Gastrocnemius medialis (tissue), 4 donors: ENCODE measurements around the gene FBRSL1.

Experiments
- POLR2A ChIP-seq, 2 donors: fragments of 450-650 bp; IDR thresholded peaks; one replicate each; pipeline ENCODE4 v1.6.1; 2017; ENCODE audit warnings: antibody characterized with exemption in 2 of 2, mild to moderate bottlenecking in 2 of 2, moderate library complexity in 2 of 2
- TF ChIP-seq, protein P1 (sequence below), 5 experiments: fragments of 450-650 bp in 3 of 5; fragments of 200-600 bp in 2 of 5; sonication (generic) in 2 of 5; IDR thresholded peaks in 4 of 5; conservative IDR thresholded peaks in 1 of 5; 1 replicate in 4 of 5; 2 replicates in 1 of 5; pipeline ENCODE4 v1.5.1; 2016 to 2019; ENCODE audit warnings: antibody characterized with exemption in 5 of 5, mild to moderate bottlenecking in 3 of 5, moderate library complexity in 3 of 5

DNA sequence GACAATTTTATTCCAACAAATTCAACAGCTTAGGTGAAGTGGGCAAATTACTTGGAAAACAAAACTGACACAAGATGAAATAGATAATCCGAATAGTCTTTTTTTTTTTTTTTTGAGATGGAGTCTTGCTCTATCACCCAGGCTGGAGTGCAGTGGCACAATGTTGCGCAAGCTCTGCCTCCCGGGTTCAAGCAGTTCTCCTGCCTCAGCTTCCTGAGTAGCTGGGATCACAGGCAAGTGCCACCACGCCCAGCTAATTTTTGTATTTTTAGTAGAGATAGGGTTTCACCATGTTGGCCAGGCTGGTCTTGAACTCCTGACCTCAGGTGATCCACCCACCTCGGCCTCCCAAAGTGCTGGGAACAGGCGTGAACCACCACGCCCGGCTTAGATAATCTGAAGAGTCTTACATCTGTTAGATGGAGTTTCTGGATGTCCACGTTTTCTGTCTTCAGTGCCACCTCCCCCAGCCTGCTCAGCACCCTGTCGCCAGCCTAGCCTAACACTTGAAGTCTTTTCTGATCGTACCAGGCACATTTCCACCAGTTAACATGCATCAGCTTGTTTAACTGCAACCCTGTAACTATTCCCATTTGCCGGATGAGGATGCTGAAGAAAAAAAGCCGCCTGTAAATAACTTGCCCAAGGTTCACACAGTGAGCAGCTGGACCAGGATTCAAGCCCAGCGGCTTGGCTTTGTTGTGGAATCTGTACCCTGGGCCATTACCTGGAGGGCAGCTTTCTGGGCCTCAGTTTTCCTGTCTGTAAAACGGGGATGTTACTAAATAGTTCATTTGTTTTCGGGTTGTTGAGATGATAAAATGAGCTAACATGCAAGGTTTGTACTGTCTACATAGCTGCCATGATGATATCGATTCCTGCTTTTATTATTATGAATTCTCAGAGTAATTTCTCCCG, 26.4 kb downstream of the FBRSL1 start:
- TF ChIP-seq, protein P1, sequence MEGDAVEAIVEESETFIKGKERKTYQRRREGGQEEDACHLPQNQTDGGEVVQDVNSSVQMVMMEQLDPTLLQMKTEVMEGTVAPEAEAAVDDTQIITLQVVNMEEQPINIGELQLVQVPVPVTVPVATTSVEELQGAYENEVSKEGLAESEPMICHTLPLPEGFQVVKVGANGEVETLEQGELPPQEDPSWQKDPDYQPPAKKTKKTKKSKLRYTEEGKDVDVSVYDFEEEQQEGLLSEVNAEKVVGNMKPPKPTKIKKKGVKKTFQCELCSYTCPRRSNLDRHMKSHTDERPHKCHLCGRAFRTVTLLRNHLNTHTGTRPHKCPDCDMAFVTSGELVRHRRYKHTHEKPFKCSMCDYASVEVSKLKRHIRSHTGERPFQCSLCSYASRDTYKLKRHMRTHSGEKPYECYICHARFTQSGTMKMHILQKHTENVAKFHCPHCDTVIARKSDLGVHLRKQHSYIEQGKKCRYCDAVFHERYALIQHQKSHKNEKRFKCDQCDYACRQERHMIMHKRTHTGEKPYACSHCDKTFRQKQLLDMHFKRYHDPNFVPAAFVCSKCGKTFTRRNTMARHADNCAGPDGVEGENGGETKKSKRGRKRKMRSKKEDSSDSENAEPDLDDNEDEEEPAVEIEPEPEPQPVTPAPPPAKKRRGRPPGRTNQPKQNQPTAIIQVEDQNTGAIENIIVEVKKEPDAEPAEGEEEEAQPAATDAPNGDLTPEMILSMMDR (IDR thresholded peaks at IDR 0.05 in 4 of 5, conservative IDR thresholded peaks at IDR 0.05 in 1 of 5): no peak
- TF ChIP-seq POLR2A (IDR thresholded peaks at IDR 0.05): no peak
